HG03039 (cell line): ENCODE data around the gene MGAT5.

Experiments
- ATAC-seq: cut with Tn5 transposase; IDR thresholded peaks from one replicate; pipeline ENCODE4 v1.9.1; 2021; ENCODE audit warnings: mild to moderate bottlenecking, moderate library complexity; ENCODE audit not compliant: unreplicated experiment

Gene MGAT5

GRCh38 chr2:134325696-134326095 is 71.8 kb downstream of the MGAT5 start:
- no peak for ATAC-seq

- no peak for ATAC-seq
These were observed 73.5 kb downstream of the MGAT5 start for GRCh38 chr2:134327367-134327766.

- ATAC-seq, result no peak
These were observed 77.2 kb downstream of the MGAT5 start for GRCh38 chr2:134331081-134331480.

GRCh38 chr2:134333646-134334189 is 79.8 kb downstream of the MGAT5 start:
- ATAC-seq, result no peak

- ATAC-seq, result no peak
These were observed 80.9 kb downstream of the MGAT5 start for GRCh38 chr2:134334542-134335353.

GRCh38 chr2:134335601-134336000 is 81.7 kb downstream of the MGAT5 start:
- no peak for ATAC-seq

GRCh38 chr2:134336352-134336751 is 82.5 kb downstream of the MGAT5 start:
- ATAC-seq, result peak; percentile 96

- no peak for ATAC-seq
These were observed 83.0 kb downstream of the MGAT5 start for GRCh38 chr2:134336921-134337320.

GRCh38 chr2:134337631-134338030 is 83.8 kb downstream of the MGAT5 start:
- no peak for ATAC-seq

- no peak for ATAC-seq
These were observed 84.3 kb downstream of the MGAT5 start for GRCh38 chr2:134338208-134338607.

- ATAC-seq, result no peak
These were observed 87.6 kb downstream of the MGAT5 start for GRCh38 chr2:134341476-134341875.

GRCh38 chr2:134344954-134345697 is 91.3 kb downstream of the MGAT5 start:
- ATAC-seq, result no peak

GRCh38 chr2:134346141-134346540 is 92.3 kb downstream of the MGAT5 start:
- ATAC-seq, result no peak

GRCh38 chr2:134347756-134348155 is 93.9 kb downstream of the MGAT5 start:
- ATAC-seq, result no peak

- no peak for ATAC-seq
These were observed 94.4 kb downstream of the MGAT5 start for GRCh38 chr2:134348239-134348638.

GRCh38 chr2:134348760-134349159 is 94.9 kb downstream of the MGAT5 start:
- ATAC-seq, result no peak

GRCh38 chr2:134351016-134351415 is 97.1 kb downstream of the MGAT5 start:
- ATAC-seq, result no peak

- ATAC-seq, result no peak
These were observed 98.0 kb downstream of the MGAT5 start for GRCh38 chr2:134351899-134352298.

- ATAC-seq, result no peak
These were observed 99.0 kb downstream of the MGAT5 start for GRCh38 chr2:134352844-134353243.

GRCh38 chr2:134354611-134355010 is 100.7 kb downstream of the MGAT5 start:
- no peak for ATAC-seq

GRCh38 chr2:134357814-134358213 is 103.9 kb downstream of the MGAT5 start:
- no peak for ATAC-seq
